Stimulated activated CD4-positive, alpha-beta T cell treated with anti-CD3 and anti-CD28 coated beads, Interleukin-15, amount 100 ng/mL, for 48 hours (primary cell): ENCODE results near the gene HCAR3.
"Not testable (repeated sequence)": the region's sequence is repeated elsewhere in the genome, so short reads cannot be mapped to it uniquely, and the experiment has no call there.

Source experiments
- DNase-seq, 2 donors: peaks; one replicate each; pipeline ENCODE4 v3.0.0-alpha.2; 2020; ENCODE audit warnings: low read depth in 2 of 2

The HCAR3 gene

DNA sequence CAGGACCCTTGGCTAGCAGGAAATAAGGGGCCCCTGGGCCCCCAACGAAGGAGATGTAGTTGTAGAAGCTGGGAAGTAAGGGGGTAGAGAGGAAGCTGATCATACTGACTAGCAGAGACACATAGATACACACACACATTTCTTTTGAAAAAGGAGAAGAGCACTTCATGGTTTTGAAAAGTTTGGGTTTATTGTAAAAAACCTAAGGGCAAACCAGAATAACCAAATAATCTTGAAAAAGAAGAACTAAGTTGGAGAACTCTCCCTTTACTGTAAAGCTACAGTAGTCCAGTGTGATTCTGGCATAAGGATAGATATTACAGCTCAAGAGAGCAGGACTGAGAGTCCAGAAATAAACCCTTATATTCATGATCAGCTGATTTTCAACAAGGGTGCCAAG, 5.8 kb upstream of the HCAR3 start:
- no peak for DNase-seq

DNA sequence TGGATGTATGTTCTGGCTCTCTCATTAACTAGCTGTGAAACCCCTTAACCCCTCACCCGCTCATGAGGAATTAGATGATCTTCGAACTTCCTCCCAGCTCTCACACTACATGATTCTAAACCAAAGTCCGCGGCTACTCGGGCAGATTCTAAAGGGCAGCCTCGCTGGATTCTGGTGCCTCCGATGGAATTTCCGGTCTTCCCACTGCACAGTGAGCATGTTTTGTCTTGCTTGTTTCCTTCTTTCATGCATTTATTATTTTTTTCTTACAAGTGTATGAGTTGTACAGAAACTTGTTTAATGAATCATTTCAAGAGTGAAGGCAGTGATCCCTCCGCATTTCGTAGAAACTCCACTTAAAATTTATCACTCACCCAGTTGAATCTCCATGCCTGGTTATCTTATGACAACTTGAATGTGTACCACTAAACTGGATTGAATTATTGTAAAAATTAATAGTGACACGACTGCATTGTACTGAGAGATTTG, 4.5 kb upstream of the HCAR3 start:
- no peak for DNase-seq

DNA sequence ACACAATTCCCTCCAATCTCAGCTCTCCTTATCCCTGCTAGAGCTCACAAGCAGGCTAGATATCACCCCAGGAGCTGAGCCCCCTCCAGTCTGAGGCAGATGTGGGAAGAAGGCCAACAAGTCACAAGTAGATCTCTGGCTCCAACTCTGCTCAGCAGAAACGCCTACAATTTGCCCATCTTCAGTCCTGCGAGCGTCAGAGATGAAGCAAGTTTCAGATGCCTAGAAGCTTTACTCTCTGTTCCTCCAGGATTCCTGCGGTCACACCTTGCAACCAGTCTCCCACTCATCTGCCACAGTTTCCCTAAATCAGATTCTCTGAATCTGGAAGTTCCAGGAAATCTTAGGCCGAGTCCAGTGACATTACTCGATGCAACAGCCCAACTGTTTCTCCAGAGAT, 1.4 kb downstream of the HCAR3 start:
- not testable (repeated sequence) for DNase-seq

DNA sequence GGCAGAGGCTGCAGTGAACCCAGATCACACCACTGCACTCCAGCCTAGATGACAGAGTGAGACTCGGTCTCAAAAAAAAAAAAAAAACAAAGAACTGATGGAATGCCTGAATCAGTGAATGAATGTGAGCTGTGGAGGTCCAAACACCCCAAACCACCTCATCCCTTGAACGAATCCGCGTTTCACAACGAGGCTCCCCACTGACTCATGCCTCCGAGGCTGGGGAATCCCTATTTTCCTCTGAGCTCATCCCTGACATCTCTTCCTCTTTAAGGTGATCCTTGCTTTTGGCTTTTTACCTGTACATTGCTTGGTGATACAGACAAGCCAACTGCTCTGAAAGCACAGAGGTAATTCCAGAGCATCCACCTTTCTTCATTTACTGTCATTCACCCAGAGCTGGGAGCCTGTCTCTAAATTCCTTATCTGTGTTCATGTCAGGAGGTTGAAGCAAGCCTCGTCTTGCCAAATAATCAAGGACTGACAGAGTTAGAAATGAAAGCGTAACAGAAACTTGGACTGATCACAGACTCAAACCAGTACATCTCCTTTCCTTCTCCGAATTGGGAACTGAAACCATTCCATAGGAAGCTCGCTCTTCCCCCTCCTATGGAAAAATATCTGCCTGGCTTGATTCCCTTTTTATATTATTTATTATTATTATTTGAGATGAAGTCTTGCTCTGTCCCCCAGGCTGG, 3.0 kb downstream of the HCAR3 start:
- not testable (repeated sequence) for DNase-seq

DNA sequence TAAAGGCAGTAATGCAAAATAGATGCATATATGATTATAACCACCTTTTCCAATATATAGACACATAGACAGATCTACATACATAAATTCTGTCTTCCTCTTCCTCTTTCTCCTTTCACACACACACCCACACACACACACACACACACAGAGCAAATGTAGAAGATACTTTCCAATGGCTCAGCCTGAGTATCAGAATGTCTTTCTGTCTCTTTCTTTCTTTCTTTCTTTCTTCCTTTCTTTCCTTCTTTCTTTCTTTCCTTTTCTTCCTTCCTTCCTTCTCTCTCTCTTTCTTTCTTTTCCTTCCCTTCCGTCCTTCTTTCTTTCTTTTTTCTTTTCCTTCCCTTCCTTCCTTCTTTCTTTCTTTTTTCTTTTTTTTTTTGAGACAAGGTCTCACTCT, 5.3 kb downstream of the HCAR3 start:
- DNase-seq, result not testable (repeated sequence)

DNA sequence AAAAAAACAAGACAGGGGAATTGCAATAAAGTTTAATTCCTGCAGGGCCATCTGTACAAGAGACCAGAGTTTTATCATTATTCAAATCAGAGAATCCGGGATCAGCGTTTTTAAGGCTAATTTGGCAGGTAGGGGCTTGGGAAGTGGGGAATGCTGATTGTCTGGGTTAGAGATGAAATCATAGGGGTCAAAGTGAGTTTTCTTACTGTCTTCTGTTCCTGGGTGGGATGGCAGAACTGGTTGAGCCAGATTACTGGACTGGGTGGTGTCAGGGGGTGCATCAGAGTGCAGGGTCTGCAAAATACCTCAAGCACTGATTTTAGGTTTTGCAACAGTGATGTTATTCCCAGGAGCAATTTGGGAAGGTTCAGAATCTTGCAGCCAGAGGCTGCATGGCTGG, 6.3 kb downstream of the HCAR3 start:
- DNase-seq, result not testable (repeated sequence)

DNA sequence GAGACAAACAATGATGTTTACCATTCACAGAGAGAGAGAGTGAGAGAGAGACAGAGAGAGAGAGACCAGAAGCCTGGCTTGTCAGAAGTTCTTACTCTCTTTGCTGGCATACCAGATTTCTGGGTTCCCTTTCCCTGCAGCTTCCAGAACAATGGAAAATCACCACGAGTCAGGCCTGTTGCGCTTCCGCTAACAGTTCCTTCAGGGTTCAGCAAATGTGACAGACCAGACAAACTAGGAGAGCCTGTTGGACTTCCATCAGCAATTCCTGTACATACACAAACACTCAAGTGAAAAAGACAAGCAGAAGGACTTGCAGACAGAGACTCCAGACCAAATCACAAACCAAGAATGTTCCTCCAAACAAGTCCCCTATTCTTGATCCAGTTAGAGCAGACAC, 7.3 kb downstream of the HCAR3 start:
- not testable (repeated sequence) for DNase-seq

DNA sequence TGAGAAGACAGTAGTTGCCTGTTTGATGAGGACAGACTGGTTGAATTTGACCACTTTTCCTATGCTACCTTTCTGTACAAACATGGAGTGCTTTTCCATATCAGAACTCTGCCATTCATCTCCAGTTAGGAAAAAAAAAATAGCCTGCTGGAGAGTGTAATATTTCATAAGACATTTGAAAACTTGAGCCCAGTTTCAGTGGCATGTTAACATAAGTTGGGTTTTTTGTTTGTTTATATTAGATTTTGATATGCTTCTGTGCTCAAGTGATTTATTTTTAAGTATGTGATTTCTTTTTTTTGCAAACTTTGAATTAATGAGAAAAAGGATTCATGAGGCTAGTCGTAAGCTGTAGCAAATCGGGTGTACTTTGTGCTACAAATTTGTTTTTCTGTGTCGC, 12.8 kb downstream of the HCAR3 start:
- not testable (repeated sequence) for DNase-seq

DNA sequence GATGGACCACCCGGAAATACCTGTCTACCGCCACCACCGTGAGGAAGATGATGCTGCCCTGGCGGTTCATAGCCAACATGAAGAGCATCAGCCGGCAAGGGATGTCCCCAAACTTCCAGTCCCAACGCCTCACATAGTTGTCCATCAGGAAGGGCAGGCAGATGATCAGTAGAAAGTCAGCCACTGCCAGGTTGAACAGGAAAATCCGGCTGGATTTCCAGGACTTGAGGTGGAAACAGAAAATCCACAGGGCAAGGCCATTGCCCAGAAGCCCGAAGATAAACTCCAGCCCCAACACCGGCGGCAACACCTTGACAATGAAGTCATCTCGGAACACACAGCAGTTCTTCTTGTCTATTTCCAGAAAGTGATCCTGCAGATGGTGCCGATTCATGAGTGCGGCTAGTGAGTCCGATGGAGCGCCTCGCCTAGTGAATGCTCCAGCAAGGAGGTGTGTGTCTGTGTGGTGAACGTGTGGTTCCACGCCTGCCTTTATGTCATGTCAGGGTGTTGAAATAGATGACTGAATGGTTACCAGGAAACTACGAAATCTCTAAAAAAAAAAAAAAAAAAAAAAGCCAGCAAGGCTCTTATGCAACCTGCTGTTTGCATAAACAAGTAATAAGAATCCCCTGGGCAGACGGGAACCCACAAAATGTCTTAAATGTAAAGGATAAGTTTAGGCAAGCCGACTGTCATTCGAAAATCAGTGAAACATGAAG, 13.6 kb downstream of the HCAR3 start, which contains the start of gene HCAR2:
Gene HCAR2, minus strand, starts transcription at position 468 of the 722 bp plus-strand sequence. Its CDS starts 74 bp downstream, at position 394.
- DNase-seq, result not testable (repeated sequence)

DNA sequence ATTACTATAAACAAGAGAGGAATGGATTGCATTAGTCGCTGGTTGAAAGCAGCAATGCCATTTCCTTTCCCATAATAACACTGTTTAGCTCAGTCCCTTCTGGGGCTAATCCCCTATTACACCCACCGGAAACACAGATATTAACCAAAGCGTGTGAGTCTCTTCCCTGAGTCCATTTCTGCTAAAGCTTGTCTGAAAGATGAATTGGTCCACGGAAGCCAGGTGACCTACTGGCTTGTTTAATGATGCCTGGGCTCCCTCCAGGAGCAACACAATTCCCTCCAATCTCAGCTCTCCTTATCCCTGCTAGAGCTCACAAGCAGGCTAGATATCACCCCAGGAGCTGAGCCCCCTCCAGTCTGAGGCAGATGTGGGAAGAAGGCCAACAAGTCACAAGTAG, 15.1 kb downstream of the HCAR3 start:
- DNase-seq, result not testable (repeated sequence)

DNA sequence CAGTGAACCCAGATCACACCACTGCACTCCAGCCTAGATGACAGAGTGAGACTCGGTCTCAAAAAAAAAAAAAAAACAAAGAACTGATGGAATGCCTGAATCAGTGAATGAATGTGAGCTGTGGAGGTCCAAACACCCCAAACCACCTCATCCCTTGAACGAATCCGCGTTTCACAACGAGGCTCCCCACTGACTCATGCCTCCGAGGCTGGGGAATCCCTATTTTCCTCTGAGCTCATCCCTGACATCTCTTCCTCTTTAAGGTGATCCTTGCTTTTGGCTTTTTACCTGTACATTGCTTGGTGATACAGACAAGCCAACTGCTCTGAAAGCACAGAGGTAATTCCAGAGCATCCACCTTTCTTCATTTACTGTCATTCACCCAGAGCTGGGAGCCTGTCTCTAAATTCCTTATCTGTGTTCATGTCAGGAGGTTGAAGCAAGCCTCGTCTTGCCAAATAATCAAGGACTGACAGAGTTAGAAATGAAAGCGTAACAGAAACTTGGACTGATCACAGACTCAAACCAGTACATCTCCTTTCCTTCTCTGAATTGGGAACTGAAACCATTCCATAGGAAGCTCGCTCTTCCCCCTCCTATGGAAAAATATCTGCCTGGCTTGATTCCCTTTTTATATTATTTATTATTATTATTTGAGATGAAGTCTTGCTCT, 16.4 kb downstream of the HCAR3 start:
- not testable (repeated sequence) for DNase-seq

DNA sequence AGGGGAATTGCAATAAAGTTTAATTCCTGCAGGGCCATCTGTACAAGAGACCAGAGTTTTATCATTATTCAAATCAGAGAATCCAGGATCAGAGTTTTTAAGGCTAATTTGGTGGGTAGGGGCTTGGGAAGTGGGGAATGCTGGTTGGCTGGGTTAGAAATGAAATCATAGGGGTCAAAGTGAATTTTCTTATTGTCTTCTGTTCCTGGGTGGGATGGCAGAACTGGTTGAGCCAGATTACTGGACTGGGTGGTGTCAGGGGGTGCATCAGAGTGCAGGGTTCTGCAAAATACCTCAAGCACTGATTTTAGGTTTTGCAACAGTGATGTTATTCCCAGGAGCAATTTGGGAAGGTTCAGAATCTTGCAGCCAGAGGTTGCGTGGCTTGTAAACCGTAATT, 19.7 kb downstream of the HCAR3 start:
- DNase-seq, result not testable (repeated sequence)

DNA sequence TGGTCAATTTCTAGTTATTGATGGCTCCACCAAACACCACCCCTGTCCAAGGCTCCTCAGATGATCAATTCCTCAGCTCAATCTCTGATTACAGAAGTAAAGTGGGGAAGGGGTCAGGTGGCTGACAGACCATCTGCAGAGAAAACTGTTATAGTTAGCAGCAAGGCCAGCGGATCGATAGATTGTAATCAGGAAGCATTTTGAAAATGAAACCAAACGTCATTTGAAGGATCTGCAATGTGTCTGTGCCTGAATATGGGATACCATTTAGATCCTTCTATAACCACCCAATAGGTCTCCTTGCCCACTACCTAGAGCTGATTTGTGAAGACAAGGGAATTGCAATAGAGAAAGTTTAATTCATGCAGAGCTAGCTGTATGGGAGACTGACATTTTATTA, 25.0 kb downstream of the HCAR3 start:
- DNase-seq, result no peak

DNA sequence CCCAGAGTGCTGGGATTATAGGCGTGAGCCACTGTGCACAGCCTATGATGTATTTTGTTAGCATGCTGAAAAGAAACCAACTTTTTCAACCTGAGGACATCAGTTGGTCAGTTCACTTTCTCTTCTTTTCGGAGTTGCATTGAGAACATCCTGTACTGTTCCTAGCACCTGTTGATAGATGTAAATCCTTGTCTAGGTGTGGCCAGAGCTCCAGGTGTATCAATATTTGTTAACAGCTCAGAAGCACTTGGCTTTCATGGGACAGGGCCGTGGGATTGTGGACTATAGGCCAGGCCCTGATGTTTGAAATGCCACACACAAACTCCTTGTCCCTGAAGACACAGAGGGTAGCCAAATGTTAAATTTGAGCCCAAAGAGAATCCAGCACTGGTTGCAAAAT, 28.3 kb downstream of the HCAR3 start:
- no peak for DNase-seq

DNA sequence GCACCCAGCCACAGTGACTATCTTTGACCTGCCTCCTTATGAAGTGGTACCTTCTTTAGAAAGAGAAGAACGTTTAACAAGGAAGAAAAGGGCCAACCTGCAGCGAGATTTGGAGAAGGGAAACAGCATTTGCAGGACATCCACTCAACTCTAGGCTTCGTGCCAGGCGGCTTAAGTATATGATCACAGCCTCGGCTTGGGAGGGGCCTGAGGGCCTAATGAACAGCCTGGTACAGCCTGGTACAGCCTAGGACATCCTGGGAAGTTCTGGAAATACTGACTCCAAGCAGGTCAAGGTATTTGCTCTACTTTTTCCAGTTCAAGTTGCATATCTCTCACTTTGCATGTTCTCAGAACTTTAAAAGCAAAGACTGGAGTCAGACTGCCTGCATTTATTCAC, 29.5 kb downstream of the HCAR3 start:
- DNase-seq, result no peak

DNA sequence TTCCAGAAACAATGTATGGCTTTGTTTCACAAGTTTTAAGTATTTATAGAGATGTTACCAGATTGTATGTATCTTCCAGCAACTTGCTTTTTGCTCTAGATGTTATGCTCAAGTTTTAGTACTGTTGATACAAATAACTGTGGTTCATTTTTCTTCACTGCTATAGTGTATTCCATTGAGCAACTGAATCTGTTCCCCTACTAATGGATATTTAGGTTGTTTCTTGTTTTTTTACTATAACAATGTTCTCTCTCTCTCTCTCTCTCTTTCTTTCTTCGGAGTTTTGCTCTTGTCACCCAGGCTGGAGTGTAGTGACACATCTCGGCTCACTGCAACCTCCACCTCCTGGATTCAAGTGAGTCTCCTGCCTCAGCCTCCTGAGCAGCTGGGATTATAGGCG, 30.1 kb downstream of the HCAR3 start:
- no peak for DNase-seq

DNA sequence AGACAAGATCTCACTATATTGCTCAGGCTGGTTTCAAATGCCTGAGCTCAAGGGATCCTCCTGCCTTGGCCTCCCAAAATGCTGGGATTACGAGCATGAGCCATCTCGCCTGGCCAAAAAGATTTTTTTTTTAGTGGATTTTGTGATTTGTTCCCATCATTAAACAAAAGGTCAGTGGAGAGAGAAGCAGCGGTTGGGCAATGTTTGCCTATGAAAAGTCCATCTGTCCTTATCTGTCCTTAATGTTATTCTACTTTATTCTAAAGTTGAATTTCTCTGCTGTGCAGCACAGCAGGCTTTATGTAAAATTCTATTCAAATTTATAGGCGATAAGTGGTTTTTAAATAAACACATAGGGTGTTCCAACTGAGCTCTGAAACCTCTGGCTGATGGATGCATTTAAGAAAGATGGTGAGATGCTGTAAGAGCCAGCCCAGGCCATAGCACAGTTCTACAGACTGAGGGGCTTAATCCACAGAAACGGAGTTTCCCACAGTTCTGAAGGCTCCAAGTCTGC, 32.3 kb downstream of the HCAR3 start:
- no peak for DNase-seq

DNA sequence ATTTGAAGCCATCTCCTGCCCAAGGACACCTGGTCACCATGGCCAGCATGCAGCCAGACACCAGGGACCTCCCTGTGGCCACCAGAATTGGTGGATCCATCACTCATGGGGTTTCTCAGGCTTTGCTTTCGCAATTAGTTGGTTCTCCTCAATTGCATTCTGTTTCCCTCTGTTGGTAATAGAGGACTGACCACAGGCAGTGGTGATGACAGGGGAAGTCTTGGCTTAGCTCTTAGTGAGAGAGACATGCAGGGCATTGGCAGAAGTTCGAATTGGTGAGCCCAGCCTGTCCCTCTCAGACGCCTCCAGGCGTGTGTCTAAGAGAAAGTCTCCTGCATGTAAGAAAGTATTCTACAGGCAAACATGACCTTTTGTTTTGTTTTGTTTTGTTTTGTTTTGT, 34.8 kb downstream of the HCAR3 start:
- no peak for DNase-seq

DNA sequence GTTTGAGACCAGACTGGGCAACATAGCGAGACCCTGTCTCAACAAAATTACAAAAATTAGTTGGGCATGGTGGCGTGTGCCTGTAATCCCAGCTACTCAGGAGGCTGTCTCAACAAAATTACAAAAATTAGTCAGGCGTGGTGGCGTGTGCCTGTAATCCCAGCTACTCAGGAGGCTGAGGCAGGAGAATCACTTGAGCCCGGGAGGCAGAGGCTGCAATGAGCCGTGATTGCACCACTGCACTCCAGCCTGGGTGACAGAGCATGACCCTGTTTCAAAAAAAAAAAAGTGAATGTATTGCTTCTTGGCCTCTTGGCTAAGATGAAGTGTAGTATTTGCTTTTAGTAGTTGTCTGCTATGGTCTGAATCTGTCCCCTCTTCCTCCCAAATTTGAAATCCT, 35.6 kb downstream of the HCAR3 start:
- not testable (repeated sequence) for DNase-seq

DNA sequence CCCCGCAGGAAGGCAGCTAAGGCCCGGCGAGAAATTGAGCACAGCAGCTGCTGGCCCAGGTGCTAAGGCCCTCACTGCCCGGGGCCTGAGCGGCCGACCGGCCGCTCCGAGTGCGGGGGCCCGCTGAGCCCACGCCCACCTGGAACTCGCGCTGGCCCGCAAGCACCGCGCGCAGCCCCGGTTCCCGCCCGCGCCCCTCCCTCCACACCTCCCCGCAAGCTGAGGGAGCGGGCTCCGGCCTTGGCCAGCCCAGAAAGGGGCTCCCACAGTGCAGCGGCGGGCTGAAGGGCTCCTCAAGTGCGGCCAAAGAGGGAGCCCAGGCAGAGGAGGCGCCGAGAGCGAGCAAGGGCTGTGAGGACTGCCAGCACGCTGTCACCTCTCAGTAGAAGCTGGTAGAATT, 39.8 kb downstream of the HCAR3 start:
- not testable (repeated sequence) for DNase-seq

DNA sequence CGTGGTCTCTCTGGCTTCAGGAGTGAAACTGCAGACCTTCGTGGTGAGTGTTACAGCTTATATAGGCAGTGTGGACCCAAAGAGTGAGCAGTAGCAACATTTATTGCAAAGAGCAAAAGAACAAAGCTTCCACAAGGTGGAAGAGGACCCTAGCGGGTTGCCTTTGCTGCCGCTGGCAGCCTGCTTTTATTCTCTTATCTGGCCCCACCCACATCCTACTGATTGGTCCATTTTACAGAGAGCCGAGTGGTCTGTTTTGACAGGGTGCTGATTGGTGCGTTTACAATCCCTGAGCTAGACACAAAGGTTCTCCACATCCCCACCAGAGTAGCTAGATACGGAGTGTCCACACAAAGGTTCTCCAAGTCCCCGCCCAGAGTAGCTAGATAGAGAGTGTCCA, 40.6 kb downstream of the HCAR3 start:
- DNase-seq, result not testable (repeated sequence)

DNA sequence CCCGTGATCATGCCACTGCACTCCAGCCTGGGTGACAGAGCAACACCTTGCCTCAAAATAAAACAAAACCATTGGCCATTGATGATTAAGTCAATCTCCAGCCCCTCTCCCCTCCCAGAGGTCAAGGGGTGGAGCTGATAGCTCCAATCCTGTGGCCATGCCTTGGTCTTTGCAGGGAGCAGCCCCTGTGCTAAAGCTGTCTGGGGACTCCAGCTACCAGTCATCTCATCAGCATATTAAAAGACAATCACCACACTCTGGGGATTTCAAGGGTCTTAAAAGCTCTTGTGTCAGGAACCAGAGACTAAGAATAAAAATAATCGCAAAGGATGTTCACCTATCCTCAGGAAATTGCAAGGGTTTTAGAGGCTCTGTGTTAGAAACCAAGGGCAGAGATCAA, 44.1 kb downstream of the HCAR3 start:
- DNase-seq, result no peak
